Measurements from ENCODE around the gene MYBBP1A.
"Not testable (repeated sequence)": the region's sequence is repeated elsewhere in the genome, so short reads cannot be mapped to it uniquely, and the experiment has no call there.

MYBBP1A gene, protein sequence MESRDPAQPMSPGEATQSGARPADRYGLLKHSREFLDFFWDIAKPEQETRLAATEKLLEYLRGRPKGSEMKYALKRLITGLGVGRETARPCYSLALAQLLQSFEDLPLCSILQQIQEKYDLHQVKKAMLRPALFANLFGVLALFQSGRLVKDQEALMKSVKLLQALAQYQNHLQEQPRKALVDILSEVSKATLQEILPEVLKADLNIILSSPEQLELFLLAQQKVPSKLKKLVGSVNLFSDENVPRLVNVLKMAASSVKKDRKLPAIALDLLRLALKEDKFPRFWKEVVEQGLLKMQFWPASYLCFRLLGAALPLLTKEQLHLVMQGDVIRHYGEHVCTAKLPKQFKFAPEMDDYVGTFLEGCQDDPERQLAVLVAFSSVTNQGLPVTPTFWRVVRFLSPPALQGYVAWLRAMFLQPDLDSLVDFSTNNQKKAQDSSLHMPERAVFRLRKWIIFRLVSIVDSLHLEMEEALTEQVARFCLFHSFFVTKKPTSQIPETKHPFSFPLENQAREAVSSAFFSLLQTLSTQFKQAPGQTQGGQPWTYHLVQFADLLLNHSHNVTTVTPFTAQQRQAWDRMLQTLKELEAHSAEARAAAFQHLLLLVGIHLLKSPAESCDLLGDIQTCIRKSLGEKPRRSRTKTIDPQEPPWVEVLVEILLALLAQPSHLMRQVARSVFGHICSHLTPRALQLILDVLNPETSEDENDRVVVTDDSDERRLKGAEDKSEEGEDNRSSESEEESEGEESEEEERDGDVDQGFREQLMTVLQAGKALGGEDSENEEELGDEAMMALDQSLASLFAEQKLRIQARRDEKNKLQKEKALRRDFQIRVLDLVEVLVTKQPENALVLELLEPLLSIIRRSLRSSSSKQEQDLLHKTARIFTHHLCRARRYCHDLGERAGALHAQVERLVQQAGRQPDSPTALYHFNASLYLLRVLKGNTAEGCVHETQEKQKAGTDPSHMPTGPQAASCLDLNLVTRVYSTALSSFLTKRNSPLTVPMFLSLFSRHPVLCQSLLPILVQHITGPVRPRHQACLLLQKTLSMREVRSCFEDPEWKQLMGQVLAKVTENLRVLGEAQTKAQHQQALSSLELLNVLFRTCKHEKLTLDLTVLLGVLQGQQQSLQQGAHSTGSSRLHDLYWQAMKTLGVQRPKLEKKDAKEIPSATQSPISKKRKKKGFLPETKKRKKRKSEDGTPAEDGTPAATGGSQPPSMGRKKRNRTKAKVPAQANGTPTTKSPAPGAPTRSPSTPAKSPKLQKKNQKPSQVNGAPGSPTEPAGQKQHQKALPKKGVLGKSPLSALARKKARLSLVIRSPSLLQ (N-terminal part only)

DNA sequence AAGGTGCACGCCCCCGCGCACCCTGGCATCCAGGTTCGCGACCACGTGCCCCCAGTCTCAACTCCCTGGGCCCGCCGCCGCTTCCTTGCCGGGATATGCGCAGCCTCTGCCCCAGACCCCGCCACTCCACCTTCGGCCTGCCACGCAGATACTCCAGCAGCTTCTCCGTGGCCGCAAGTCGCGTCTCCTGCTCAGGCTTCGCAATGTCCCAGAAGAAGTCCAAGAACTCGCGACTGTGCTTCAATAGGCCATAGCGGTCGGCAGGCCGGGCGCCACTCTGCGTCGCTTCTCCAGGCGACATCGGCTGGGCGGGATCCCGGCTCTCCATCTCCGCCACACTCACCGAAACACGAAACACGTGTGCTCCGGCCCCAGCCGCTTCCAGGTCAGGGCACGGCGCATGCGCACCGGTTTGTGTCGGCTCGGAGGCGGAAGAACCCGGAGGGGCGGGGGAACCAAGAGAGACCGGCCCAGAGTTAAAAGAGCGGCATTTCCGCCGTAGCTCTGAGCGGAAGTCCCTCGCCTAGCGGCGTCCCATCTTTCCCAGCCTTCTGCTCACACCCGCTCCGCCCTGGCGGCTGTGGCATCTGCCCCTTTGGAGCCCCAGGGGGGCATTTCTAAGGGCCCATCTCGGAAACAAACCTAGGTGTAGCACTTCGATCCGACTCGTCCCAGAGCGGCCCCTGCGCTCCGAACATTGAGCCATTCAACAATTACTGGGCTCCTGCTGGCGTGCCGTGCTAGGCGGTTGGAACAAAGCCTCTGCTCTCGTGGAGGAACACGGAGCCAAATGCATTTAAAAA is at the start of gene MYBBP1A:
Gene MYBBP1A (minus strand): TSS at position 388 of the 803 bp plus-strand sequence. CDS start 60 bp downstream, at position 328.
- DNase-seq: peak; percentile 70 to 75

DNA sequence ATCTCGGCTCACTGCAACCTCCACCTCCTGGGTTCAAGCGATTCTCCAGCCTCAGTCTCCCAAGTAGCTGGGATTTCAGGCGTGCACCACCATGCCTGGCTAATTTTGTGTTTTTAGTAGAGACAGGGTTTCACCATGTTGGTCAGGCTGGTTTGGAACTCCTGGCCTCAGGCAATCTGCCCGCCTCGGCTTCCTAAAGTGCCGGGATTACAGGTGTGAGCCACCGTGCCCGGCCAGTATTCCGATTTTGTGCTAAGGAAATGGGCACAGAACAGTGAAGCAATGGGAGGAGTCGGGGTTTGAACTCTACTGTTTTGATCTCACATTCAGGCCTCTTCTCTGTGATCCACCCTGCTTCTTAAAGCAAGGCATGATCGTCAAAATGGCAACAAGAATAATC is 49.6 kb upstream of the MYBBP1A start:
- not testable (repeated sequence) for DNase-seq

DNA sequence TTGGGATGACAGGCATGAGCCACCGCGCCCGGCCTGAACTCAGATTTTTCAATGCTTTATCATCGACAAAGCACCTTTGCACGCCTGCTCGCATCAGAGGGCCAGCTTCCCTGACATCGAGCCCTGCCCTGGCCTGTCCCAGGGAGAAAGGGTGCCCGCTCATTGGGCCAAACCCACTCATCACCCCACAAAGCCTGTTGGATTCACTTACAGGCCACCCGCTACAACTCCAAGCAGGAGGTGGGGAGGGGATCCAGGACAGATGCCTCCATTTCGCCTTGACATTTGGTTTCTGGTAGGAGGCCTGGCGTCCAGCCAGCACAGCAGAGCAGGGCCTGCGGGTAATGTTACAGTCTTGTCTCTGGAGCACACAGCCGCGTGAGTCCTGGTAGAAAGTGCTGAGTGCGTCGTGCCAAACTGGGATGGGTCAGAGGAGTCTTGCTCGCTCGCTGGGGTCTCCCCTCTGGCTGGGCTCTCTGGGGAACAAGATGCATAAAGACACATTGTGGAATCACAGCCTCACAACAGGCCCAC is 49.0 kb upstream of the MYBBP1A start:
- DNase-seq: no peak

DNA sequence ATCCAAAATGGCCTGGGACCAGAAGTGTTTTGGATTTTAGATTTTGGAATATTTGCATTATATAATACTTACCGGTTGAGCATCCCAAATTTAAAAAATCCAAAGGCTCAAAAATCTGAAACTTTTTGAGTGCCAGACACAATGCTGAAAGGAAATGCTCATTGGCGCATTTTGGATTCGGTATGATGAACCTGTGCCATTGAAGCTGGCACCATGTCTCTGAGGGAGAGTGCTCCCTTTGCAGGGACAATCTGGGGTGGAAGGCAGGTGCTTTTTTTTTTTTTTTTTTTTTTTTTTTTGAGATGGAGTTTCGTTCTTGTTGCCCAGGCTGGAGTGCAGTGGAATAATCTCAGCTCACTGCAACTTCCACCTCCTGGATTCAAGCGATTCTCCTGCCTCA is 46.9 kb upstream of the MYBBP1A start:
- DNase-seq: no peak

DNA sequence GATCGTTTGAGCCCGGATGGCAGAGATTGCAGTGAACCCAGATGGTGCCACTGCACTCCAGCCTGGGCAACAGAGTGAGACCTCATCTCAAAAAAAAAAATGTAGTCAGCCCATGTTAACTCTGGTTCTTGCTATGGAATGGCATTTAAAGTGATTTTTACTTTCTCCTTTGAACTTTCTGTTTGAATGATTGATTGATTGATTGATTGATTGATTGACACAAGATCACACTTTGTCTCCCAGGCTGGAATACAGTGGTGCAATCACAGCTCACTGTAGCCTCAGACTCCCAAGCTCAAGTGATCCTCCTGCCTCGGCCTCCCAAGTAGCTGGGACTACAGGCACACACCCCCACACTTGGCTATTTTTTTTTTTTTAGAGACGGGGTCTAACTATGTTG is 46.1 kb upstream of the MYBBP1A start:
- no peak for DNase-seq

DNA sequence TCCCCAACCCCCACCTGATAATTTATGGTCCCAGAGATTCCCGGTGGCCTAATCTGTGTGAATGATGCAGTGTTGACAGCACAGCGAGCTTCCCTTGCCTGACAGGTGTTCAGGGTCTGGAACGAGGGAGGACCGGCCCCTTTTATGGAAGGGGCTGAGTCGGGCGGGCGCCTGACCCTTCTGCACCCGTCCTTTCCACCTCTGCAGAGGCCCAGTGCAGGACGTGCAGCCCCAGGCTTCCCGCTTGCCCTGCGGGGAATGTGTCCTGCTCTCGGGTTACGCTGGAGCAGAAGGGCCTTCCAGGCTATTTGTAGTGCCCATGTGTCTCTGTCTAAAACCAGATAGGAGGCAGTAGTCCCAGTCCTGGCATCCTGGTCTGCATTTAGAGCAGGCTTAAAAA is 45.4 kb upstream of the MYBBP1A start:
- no peak for DNase-seq

DNA sequence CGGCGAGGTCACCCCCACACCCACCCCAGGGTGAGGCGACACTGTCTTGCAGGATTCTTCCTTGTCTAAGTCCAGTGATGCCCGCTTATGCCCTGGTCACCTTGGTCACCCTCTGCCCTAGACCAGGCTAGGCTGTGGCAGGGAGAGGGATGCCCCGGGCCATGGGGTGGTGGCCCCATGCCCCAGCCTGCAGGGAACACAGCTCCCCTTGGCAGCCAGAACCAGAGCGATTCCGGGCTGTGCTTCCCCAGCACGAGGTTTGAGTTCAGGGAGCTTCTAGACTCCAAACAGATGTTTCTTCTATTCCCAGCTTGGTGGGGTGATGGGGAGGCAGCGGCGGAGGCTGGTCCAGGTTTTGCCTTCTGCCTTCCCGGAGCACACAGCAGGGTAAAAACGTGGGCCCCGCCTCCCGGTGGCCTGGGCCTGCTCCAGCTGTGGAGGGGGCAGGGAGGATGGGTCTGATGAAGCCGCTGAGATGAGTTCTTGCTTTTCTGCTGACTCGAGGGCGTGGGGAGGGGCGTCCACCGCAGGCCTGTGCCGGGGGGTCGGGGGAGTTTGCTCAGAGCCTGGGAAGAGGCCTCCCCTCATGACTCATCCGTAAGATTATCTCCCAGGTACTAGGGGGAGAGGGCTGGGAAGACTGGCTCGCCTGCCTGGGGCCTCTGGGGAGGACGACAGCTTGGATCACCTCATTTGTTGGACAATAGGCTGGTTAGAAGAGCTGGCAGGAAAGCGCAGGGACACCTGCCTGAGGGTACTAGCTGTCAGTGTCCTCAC is 44.5 kb upstream of the MYBBP1A start:
- DNase-seq: no peak

DNA sequence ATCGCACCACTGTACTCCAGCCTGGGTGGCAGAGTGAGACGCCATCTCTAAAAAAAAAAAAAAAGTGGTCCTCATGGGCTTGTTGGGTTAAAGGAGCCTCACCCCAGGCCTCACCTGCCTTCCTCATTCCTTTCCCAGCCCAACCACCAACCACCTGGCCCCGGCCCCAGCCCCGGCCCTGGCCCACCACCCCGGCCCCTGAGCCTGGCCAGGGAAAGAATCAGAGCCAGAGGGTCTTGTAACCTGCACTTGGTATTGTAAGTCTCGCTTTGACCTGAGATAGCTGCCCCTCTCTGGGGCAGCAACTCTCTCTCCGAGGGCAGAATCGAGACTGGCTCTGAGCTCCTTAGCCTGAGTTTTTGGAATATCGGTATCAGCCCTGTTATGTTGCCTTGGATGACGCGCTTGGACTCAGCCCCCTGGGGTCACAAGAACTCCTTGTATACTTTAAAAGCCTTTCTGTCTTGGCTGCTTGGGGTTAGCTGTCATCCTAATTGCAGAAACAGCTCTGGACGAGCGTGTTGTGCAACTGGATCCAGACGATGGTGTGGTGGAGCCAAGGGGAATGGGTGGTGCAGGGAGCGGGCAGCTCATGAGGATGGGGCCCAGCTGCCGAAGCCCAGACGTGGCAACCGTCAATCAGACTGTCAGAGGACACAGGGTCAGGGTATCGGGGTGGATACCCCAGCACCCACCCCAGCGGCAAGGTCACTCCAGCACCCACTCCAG is 43.8 kb upstream of the MYBBP1A start:
- DNase-seq: no peak

DNA sequence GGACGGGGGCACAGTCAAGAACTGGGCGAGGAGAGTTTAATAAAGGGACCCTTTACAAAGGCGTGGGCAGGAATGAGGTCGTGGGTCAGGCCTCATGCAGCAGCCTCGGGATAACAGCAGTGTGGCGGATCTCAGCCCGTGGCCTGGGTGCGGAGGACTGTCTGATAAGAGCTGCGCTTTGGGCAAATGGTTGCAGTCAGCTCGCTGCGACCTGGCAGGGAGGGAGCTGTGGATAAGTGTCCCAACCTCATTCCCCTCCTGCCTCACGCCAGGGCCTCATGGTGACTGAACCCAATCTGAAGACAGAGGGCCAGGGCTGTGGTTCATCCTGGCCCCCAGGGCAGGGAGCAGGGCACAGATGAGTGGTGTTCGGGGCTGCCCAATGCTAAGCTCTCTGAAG is 42.8 kb upstream of the MYBBP1A start:
- no peak for DNase-seq

DNA sequence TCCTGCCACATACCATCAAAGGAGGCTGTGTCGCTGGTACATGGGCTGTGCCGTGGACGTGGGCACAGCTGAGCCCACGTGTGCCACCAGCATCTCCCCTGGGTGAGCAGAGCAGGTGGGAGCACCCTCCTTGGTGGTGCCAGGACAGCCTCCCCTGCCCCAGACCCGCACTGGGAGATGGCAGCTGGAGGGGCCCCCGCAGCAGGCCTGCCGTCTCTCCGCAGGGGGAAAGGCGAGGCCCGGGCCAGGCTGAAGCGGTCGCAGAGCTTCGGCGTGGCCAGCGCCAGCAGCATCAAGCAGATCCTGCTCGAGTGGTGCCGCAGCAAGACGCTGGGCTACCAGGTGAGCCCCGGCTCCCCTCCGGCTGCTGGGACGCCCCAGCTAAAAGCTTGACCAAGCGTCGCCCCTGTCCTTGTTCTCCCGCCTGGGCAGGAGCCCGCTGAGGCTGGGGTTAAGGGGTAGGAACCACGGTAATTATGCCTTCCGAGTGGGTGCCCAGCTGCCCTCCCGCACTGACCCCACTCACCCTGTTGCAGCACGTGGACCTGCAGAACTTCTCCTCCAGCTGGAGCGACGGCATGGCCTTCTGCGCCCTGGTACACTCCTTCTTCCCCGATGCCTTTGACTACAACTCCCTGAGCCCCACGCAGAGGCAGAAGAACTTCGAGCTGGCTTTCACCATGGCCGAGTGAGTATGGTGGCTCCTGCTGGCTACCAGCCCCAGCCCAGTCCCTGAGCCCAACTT is 41.6 kb upstream of the MYBBP1A start:
- no peak for DNase-seq

DNA sequence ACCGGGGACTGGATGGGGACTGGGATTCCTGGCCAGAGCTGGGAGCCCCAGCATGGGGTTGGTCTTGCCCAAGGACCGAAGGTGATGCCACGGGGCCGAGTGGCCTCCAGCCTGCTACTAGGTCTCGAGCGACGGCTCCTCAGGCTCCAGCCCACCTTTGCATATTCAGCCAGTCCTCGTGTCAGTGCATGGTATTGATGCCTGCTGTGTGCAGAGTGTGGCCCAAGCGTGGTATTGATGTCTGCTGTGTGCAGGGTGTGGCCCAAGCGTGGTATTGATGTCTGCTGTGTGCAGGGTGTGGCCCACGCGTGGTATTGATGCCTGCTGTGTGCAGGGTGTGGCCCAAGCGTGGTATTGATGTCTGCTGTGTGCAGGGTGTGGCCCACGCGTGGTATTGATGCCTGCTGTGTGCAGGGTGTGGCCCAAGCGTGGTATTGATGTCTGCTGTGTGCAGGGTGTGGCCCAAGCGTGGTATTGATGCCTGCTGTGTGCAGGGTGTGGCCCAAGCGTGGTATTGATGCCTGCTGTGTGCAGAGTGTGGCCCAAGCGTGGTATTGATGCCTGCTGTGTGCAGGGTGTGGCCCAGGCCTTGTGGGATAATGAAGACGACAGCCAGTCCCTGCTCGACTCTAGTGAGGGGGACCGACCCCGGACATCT is 40.6 kb upstream of the MYBBP1A start:
- not testable (repeated sequence) for DNase-seq

DNA sequence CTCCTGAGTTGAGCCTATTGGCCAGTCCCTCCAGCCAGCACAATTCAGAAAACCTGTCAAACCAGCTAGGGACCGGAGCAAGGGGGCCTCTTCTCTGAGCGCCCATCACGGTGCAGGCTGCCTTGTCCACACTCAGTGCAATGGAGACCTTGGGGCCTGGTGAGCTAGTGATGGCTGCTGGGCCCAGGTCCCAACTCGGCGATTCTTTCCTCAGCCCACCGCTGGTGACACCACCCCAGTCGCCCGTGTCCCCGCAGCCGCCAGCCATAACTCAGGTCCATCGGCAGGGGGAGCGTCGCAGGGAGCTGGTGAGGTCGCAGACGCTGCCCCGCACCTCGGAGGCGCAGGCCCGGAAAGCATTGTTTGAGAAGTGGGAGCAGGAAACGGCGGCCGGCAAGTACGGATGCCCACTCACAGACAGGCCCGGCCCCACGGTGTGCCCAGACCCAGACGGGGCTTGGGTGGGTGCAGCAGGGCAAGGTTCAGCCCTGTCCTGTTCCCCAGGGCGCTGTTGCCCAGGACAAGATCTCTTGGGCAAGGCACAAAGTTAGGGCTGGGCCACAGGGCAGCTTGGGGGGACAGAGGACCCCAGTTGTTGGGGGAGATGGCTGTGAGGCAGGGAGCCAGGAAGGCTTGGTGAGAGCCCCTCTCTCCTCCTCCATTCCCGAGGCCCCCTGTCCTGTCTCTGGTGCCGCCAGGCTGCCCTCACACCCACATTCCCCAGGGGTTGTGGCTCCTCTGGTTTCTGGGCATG is 39.9 kb upstream of the MYBBP1A start:
- DNase-seq: no peak

DNA sequence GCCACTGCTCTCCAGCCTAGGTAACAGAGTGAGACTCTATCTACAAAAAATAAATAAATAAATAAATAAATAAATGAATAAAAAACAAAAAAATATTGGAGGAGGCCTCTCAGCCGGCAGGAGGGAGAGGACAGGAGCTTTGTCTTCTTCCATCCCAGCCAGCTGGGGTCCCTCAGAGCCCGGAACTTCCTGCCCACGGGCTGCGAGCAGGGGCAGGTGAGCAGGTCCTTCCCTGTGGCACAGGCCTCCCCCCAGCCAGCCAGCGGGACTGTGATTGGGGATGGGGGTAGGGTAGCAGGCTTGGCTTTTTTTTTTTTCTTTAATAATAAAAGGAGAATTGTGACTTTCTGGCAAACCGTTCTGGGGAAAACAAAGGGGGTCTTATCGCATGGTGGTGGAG is 39.2 kb upstream of the MYBBP1A start:
- no peak for DNase-seq

DNA sequence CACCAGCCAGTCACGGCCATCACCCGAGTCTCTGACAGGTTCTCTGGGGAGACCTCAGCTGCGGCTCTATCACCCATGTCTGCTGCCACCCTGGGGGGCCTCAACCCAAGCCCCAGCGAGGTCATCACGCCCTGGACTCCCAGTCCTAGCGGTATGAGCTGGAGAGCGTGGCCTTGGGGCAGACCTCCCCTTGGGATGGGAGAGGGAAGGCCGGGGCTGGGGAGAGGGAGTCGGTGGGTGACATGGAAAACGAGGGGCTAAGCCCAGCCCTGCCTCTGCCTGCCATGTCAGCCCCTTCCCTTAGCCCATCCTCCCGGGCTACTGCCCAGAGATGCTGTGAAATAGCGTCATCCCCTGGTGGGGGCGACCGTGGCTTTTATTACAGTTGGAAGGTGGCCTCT is 37.8 kb upstream of the MYBBP1A start:
- no peak for DNase-seq

DNA sequence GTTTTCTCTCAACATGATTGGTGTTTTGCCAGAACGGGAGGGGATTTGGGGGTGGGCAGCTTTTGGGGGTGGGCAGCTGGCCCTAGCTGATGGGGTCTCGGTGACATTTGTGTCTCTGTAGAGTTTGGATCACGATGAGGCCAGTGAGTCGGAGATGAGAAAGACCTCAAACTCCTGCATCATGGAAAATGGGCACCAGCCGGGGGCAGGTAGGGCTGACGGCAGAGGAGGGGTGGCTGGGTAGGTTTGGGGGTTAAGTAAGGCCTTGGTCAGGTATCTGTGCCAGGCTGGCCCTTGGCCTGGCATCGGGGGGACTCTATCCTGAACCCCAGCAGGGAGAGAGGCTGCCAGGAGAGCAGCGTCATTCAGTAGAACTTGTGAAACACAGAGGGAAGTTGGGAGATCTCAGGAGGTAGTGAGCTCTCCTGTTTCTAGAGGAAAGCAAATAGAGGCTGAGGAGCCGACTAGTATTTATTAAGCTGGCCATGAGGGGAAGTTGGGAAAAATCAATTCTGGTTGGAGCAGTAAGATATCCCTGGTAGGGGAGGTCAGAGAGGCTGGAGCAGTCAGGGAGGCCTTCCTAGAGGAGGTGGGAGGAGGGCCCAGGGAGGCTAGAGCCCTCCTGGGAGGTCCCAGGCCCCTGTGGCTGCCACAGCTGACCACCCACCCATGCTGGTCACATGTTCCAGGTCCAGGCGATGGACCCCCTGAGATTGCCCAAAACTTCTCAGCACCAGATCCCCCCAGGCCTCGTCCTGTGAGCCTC is 37.2 kb upstream of the MYBBP1A start:
- no peak for DNase-seq

DNA sequence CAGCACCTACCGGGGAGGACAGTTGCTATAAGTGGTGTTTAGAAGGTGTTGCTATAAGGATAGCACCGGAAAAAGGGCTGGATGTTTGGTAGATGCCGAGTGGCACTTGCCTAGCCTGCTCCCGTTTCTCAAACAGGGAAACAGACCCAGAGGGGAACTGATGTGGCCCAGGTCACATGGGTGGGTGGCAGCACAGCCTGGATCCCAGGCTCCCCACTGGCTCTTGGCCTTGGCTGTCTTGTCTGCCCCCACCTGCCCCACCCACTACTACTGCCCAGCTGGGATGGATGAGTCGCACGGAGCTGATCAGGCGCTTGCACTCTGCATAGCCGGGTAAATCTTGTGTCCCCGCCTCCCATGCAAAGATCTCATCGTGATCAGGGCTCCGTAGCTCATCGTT is 36.3 kb upstream of the MYBBP1A start:
- DNase-seq: no peak

DNA sequence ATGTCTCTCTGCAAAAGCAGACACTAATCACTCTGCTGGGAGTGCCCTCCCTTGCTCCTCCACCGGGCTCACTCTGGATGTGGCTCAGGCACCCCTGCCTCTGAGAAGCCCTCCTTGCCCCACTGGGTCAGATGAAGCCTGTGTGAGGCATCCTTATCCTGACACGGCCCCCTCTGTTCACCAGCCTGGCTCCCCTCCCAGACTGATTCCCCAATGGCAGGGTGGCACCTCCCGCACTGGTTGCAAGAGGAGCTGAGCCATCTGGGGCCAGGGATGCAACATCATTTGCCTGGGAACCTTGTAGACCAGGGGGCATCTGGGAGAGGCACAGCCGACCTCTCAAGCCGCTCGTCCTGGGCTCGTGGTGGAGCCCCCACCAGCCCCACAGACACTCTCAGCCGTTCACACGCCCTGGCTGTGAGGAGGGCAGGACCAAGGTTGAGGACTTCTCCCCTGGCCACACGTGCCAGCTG is 35.8 kb upstream of the MYBBP1A start:
- DNase-seq: no peak

Data from AML-193 (cell line).